HG03039 (cell line): ENCODE data around the gene GRPEL1.
"Not testable (repeated sequence)": the region's sequence is repeated elsewhere in the genome, so short reads cannot be mapped to it uniquely, and the experiment has no call there.

ENCODE experiments used
- ATAC-seq: cut with Tn5 transposase; IDR thresholded peaks from one replicate; pipeline ENCODE4 v1.9.1; 2021; ENCODE audit warnings: mild to moderate bottlenecking, moderate library complexity; ENCODE audit not compliant: unreplicated experiment

GRPEL1 gene

DNA sequence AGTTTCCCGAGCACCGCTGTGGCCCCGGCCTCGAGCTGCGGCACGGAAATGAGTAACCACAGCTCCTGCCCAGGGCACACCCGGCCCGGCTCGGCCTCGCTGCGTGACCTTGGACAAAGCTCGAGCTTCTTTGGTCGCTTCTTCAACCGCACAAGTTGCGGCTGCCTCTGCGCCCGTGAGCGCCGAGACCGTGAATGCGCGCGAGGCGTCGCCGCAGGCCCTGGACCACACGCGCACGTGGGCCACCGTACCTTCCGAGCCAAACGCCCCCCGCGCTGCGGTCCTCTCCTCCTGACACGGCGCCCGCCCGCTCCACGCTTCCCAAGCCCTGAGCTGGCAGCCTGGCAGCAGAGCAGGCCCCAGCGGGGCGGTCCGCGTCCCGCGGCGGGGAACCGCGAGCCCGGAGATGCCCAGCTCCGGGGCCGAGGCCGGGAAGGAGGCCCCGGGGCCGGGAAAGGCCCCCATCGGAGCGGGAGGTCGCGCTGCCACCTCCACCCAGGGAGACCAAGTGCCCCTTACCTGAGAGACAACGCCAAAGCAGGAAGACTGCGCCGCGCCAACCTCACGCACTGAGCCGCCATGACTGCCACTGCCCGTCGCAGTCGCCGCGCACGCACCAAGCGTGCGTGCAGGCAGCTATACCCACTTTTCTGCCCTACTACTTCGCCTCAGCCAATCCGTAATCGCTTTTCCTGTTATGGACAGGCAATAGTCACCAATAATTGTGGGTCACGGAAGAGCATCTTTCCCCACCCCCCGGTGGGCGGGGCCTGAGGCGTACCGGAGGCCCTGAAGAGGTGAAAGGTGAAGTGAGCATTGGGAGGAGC lies at the start of gene GRPEL1:
GRPEL1 (minus strand) TSS at position 613 of the 827 bp plus-strand sequence; CDS start at position 581, 32 bp downstream.
- peak; percentile 81 for ATAC-seq

DNA sequence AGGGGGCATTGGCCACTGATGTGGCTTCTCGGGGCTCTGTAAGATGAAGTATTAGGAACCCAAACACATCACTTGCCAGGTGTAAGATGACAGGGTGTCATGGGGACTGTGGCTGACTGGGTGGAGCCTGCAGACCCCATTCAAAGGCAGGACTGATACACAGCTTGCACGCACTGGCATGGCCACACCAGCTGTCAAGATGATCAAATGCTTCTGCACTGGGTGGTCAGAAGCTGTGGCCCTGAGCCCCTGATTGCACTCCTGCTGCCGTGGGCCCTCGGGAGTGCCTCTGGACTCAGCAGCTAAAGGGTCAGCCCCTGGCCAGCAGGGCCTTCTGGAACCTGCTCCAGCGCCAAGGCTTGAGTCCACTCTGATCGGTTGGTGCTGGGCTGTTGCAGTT lies 48.8 kb upstream of the GRPEL1 start:
- ATAC-seq: no peak

GRCh38 chr4:7115557-7116340 lies 47.9 kb upstream of the GRPEL1 start:
- no peak for ATAC-seq

- ATAC-seq: no peak
These were observed 44.8 kb upstream of the GRPEL1 start for GRCh38 chr4:7112656-7113055.

- no peak for ATAC-seq
These were observed 43.6 kb upstream of the GRPEL1 start for GRCh38 chr4:7111441-7111840.

GRCh38 chr4:7110546-7110945 lies 42.7 kb upstream of the GRPEL1 start:
- ATAC-seq: no peak

DNA sequence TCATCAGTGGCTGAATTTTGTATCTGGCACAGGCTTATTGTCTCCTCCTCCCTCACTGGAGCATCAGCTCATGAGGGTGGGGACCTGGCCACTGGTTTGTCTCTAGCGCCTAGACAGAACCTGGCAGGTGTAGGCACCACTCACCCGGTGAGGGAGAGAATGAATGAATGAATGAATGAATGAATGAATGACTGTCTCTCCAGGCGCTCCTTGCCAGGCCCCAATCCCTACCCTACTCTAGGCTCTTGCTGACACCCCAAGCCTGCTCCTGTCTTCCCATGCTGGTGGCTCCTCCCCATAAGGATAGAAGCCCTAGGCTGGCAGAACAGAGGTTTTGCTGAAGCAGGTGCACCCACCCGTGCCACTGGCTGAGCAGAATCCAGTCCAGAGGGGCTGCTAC lies 41.3 kb upstream of the GRPEL1 start:
- ATAC-seq: no peak

GRCh38 chr4:7108660-7109059 lies 40.8 kb upstream of the GRPEL1 start:
- ATAC-seq: no peak

- no peak for ATAC-seq
These were observed 40.3 kb upstream of the GRPEL1 start for GRCh38 chr4:7108046-7108625.

- ATAC-seq: no peak
These were observed 39.5 kb upstream of the GRPEL1 start for GRCh38 chr4:7107166-7107905.

- ATAC-seq: no peak
These were observed 37.4 kb upstream of the GRPEL1 start for GRCh38 chr4:7105276-7105675.

- ATAC-seq: no peak
These were observed 36.6 kb upstream of the GRPEL1 start for GRCh38 chr4:7104366-7105031.

- ATAC-seq: no peak
These were observed 35.9 kb upstream of the GRPEL1 start for GRCh38 chr4:7103607-7104365.

DNA sequence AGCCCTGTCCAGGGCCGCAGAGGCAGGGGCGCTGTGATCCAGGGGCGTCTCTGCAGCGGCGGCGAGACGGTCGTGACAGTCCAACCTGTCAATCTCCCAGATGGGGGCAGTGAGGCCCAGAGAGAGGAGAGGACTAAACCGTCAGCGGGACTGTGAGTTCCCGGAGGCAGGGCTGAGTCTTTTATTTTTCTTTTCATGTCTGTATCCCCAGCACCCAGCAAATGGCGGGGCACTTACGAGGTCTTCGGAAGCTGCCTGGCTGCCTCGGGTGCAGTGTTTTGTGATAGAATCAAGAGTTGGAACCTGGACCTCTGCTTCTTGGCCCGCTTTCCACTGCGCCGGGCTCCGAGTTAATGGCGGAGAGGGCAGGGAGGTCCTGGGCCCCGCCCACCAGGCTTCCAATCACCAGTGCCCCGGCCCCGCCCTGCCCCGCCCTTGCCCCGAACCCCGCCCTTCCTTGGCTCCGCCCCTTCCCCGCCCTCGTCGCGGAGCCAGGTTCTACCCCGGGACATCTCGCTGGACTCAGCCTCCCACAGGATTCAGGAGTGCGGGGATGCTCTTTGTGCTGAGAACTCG lies 35.3 kb upstream of the GRPEL1 start:
- peak; percentile 72 for ATAC-seq

DNA sequence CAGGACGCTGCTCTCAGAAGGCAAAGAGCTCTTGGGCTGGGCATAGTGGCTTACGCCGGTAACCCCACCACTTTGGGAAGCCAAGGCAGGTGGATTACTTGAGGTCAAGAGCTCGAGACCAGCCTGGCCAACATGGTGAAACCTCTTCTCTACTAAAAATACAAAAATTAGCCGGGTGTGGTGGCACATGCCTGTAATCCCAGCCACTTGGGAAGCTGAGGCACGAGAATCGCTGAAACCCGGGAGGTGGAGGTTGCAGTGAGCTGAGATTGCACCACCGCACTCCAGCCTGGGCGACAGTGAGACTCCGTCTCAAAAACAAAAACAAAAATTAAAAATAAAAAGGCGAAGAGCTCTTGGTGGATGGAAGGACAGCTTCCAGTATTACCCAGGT lies 34.6 kb upstream of the GRPEL1 start:
- ATAC-seq: not testable (repeated sequence)

DNA sequence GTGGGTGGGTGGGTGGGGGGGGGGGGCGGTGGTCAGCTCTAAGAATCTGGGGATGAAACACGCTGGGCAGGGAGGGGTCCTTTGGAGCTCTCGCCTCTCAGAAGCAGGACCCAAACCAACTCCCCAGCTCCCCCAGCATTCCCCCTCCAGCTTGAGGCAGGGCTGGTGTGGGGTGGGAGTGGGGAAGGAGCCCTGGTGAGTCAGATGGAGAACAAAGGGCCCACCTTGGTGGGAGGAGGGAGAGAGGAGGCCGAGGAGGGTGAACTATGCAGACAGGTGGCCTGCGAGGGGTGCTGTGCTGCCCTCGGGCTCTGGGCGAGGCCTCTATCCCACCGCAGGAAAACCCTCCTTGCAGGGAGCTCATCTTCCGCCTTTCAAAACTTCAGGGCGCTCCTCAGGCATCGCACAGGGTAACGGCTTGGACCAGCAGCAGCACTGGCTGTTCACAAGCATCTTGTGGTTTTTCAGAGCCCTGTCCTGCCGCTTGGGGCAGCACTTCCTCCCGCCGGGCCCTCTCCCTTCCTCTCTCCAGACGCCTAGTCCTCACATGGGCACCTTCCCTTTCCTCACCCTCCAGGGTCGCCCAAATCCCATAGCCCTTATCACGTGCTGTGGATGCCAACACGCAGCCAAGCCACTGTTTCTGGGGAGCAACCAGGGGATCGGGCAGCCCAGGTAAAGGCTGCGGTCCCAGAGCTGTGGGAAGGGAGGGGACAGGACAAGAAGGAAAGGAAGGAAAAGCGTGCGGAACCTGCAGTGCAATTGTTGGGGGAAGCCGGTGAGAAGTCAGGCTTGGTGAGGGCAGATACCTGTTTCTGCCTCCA lies 34.0 kb upstream of the GRPEL1 start:
- peak; percentile 66 for ATAC-seq

DNA sequence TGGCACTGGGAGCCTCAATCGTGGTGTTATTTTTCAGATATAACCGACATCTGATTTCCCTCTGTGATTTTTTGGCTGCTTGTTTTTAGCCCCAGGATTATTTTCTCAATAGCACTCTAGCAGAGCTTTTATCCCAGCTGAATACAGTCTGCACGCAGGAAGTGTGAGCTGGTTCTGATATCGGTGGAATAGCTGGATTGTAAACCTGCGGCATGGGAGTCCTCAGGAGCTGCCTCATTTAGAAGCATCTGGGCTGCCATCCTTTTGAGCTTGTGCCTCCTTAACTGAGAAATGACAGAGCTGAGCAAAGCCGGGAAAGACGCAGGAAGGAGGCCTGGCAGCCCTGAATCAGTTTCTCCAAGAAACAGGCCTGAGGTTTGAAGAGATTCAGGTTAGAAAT lies 28.4 kb upstream of the GRPEL1 start:
- ATAC-seq: no peak

GRCh38 chr4:7095611-7096155 lies 27.8 kb upstream of the GRPEL1 start:
- no peak for ATAC-seq
